ENCODE results near the gene STAC2. TPM values are rescaled to one million over a fixed set of nuclear protein-coding genes. Genes with fewer than 3 reads are reported as not detected.

STAC2 gene
- total and polyA plus RNA-seq, 2 donors (not counting 1 experiment from before 2014, with no cell fraction given): not detected

DNA sequence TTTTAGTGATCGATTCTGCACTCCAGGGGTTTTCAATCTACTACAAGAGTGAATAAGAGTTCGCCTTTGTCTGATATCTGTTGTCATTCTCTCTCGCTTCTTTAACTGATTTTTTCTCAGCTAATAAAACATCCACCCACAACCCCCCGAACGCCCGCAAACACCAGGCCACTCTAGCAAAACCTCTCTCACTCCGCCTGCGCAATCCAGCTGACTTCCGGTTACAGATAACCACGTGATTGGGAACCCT is 26.0 kb downstream of the STAC2 start:
- H3K36me3 ChIP-seq (replicated peaks in 1 of 2; ENCODE audit: control extremely low read depth in 1 of 2, control insufficient read depth in 1 of 2, extremely low read depth in 1 of 2, insufficient read depth in 2 of 2, low read length in 1 of 2): peaks cover 2 to 36% of the 10 kb centered on the region in 2 experiments
- ChIA-PET CTCF (interaction anchor here (1.0 to 18.9 kb wide), 8 partner anchors 9 to 216 kb away, joined by 3 to 707 read pairs (median 11); no protein-coding TSS in a partner anchor), POLR2A (interaction anchor here (0.6 to 1.9 kb wide), 15 partner anchors 9 to 530 kb away, joined by 3 to 19 read pairs (median 5); partner anchors contain the start of genes CDK12, LASP1, MIEN1 and RPL23)
- H3K4me1 Mint-ChIP-seq: peaks cover 57% of the 10 kb centered on the region
- peak overlapping the region; percentile 100 for H3K27ac Mint-ChIP-seq
- no peaks in the 10 kb centered on the region for H3K9me3 Mint-ChIP-seq (ENCODE audit: insufficient read depth)
- H4K20me1 ChIP-seq (ENCODE audit: control insufficient read depth, insufficient read depth, low read length, poor library complexity, severe bottlenecking): peaks cover 38% of the 10 kb centered on the region
- H2AFZ ChIP-seq (ENCODE audit: insufficient read depth, low read depth, low read length, poor library complexity, severe bottlenecking): peak overlapping the region; percentile 74
- peak; percentile 62 for ATAC-seq (ENCODE audit: low read depth)
- peak overlapping the region; percentile 91 for H3K9ac ChIP-seq (ENCODE audit: low read length)
- TF ChIP-seq, protein P1, sequence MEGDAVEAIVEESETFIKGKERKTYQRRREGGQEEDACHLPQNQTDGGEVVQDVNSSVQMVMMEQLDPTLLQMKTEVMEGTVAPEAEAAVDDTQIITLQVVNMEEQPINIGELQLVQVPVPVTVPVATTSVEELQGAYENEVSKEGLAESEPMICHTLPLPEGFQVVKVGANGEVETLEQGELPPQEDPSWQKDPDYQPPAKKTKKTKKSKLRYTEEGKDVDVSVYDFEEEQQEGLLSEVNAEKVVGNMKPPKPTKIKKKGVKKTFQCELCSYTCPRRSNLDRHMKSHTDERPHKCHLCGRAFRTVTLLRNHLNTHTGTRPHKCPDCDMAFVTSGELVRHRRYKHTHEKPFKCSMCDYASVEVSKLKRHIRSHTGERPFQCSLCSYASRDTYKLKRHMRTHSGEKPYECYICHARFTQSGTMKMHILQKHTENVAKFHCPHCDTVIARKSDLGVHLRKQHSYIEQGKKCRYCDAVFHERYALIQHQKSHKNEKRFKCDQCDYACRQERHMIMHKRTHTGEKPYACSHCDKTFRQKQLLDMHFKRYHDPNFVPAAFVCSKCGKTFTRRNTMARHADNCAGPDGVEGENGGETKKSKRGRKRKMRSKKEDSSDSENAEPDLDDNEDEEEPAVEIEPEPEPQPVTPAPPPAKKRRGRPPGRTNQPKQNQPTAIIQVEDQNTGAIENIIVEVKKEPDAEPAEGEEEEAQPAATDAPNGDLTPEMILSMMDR (IDR thresholded peaks at IDR 0.05): no peak
- TF ChIP-seq EZH2 (IDR thresholded peaks at IDR 0.05; ENCODE audit: borderline replicate concordance, insufficient read depth, low read depth, low read length, poor library complexity, severe bottlenecking): no peak
- WGBS (ENCODE audit: insufficient coverage): no CpG with 5 or more reads among the region's 10 CpGs
- peak overlapping the region; percentile 83 for H3K4me2 ChIP-seq (replicated peaks; ENCODE audit: low read depth, low read length, poor library complexity, severe bottlenecking)
- H3K27ac ChIP-seq (ENCODE audit: low read length in 2 of 2): peak overlapping the region; percentile 89 to 99
- H3K27me3 Mint-ChIP-seq: no peaks in the 10 kb centered on the region
- H3K4me3 Mint-ChIP-seq: peak overlapping the region; percentile 89
- H3K79me2 ChIP-seq (ENCODE audit: control insufficient read depth, insufficient read depth, low read length): peaks cover 20% of the 10 kb centered on the region
- no peaks in the 10 kb centered on the region for H3K27me3 ChIP-seq (replicated peaks in 1 of 4; ENCODE audit: control extremely low read depth in 1 of 4, control insufficient read depth in 3 of 4, insufficient read depth in 4 of 4, low read length in 3 of 4)
- H3K4me1 ChIP-seq (ENCODE audit: control insufficient read depth in 2 of 2, insufficient read depth in 2 of 2, low read length in 2 of 2): peaks cover 37 to 61% of the 10 kb centered on the region in 2 donors
- intact Hi-C loops (cut with micrococcal nuclease): loop anchor here (1.0 to 10.0 kb wide), 3 partner anchors 10 to 205 kb away; partner anchors contain the start of genes FBXL20 and PLXDC1
- peak overlapping the region; percentile 78 to 100 (median 95) for H3K4me3 ChIP-seq (ENCODE audit: control extremely low read depth in 1 of 5, extremely low read depth in 1 of 5, insufficient read depth in 1 of 5, low read depth in 2 of 5, low read length in 4 of 5)
- H3K9me3 ChIP-seq (ENCODE audit: control extremely low read depth in 1 of 3, control insufficient read depth in 2 of 3, insufficient read depth in 1 of 3, low read length in 2 of 3): no peaks in the 10 kb centered on the region
- DNase-seq: no peak

DNA sequence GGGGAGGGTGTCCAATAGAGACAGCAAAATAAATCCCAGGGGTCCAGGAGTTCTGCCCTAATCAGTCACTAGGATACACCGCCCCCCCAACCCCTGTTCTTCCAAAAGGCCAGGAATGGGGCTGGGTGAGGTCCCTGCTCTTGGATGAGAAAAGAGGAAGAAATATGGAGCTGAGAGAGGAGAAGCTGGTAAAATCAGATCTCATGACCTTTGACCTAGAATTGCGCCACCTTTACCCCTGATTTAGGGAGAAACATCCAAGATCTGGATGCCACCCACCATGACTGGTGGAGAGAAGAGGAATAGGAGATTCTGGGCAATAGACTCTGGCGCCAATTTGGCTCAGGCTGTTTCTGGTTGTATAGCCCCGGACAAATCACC is 27.6 kb downstream of the STAC2 start:
- intact Hi-C loops (cut with micrococcal nuclease): loop anchor here (5.0 kb wide), 1 partner anchor 46 kb away; the partner anchor contains the start of gene PLXDC1
- H3K9me3 ChIP-seq (ENCODE audit: control extremely low read depth in 1 of 3, control insufficient read depth in 2 of 3, insufficient read depth in 1 of 3, low read length in 2 of 3): no peaks in the 10 kb centered on the region
- POLR2A ChIA-PET: no interaction called here
- Mint-ChIP-seq H3K9me3 (ENCODE audit: insufficient read depth) (no peaks in the 10 kb centered on the region), H3K27me3 (no peaks in the 10 kb centered on the region), H3K27ac (peak overlapping the region; percentile 37), H3K4me1 (peaks cover 54% of the 10 kb centered on the region), H3K4me3 (peak overlapping the region; percentile 89)
- H3K9ac ChIP-seq (ENCODE audit: low read length): peak overlapping the region; percentile 77
- H3K4me3 ChIP-seq (ENCODE audit: control extremely low read depth in 1 of 5, extremely low read depth in 1 of 5, insufficient read depth in 1 of 5, low read depth in 2 of 5, low read length in 4 of 5): peak overlapping the region in 4 of 5 experiments; percentile 53 to 87 (median 70)
- CTCF ChIA-PET: interaction anchor here (1.9 to 18.9 kb wide), 3 partner anchors 9 to 42 kb away, joined by 12 to 707 read pairs (median 12); no protein-coding TSS in a partner anchor
- peaks cover 2 to 21% of the 10 kb centered on the region in 2 experiments for H3K36me3 ChIP-seq (replicated peaks in 1 of 2; ENCODE audit: control extremely low read depth in 1 of 2, control insufficient read depth in 1 of 2, extremely low read depth in 1 of 2, insufficient read depth in 2 of 2, low read length in 1 of 2)
- H3K27me3 ChIP-seq (replicated peaks in 1 of 4; ENCODE audit: control extremely low read depth in 1 of 4, control insufficient read depth in 3 of 4, insufficient read depth in 4 of 4, low read length in 3 of 4): no peaks in the 10 kb centered on the region
- peak overlapping the region; percentile 98 for H3K4me2 ChIP-seq (replicated peaks; ENCODE audit: low read depth, low read length, poor library complexity, severe bottlenecking)
- H3K4me1 ChIP-seq (ENCODE audit: control insufficient read depth in 2 of 2, insufficient read depth in 2 of 2, low read length in 2 of 2): peaks cover 37 to 61% of the 10 kb centered on the region in 2 donors
- H4K20me1 ChIP-seq (ENCODE audit: control insufficient read depth, insufficient read depth, low read length, poor library complexity, severe bottlenecking): peaks cover 30% of the 10 kb centered on the region
- H3K79me2 ChIP-seq (ENCODE audit: control insufficient read depth, insufficient read depth, low read length): peaks cover 20% of the 10 kb centered on the region
- H3K27ac ChIP-seq (ENCODE audit: low read length in 2 of 2): no peak overlapping the region
- ATAC-seq (ENCODE audit: low read depth): no peak
- WGBS (ENCODE audit: insufficient coverage): 100% methylated on average over 1 of the region's 4 CpGs
- H2AFZ ChIP-seq (ENCODE audit: insufficient read depth, low read depth, low read length, poor library complexity, severe bottlenecking): peak overlapping the region; percentile 93
- TF ChIP-seq, protein P1 (IDR thresholded peaks at IDR 0.05): no peak
- TF ChIP-seq EZH2 (IDR thresholded peaks at IDR 0.05; ENCODE audit: borderline replicate concordance, insufficient read depth, low read depth, low read length, poor library complexity, severe bottlenecking): no peak
- DNase-seq: no peak
